Mesenchymal stem cell (in vitro differentiated cells and primary cell): ENCODE data around the gene SVOP.
"Not testable (repeated sequence)": the region's sequence is repeated elsewhere in the genome, so short reads cannot be mapped to it uniquely, and the experiment has no call there.

Experiments
- DNase-seq: peaks from one replicate; pipeline ENCODE4 v3.0.0-alpha.2; 2013
- H2AFZ ChIP-seq: one replicate; pipeline ENCODE4 v1.6.1; 2013; ENCODE audit warnings: low read depth, mild to moderate bottlenecking, control low read depth, inconsistent platforms, low read length, moderate library complexity
- H2AK5ac ChIP-seq: 2 replicates; pipeline ENCODE4 v1.6.1; 2013; ENCODE audit warnings: low read length, moderate library complexity, mild to moderate bottlenecking, inconsistent platforms; ENCODE audit not compliant: severe bottlenecking
- H2BK120ac ChIP-seq: one replicate; pipeline ENCODE4 v1.6.1; 2013; ENCODE audit warnings: low read depth, mild to moderate bottlenecking, inconsistent platforms, low read length, moderate library complexity
- H2BK12ac ChIP-seq, 2 experiments: one replicate each; pipeline ENCODE4 v1.6.1; 2013; ENCODE audit warnings: inconsistent platforms in 2 of 2, low read length in 2 of 2, mild to moderate bottlenecking in 2 of 2, moderate library complexity in 2 of 2, control low read depth in 1 of 2
- H2BK15ac ChIP-seq: one replicate; pipeline ENCODE4 v1.6.1; 2013; ENCODE audit warnings: mild to moderate bottlenecking, low read depth, inconsistent platforms; ENCODE audit not compliant: poor library complexity, severe bottlenecking
- H2BK5ac ChIP-seq: 2 replicates; pipeline ENCODE4 v1.6.1; 2013; ENCODE audit warnings: low read depth, mild to moderate bottlenecking, low read length, control low read depth, inconsistent platforms; ENCODE audit not compliant: poor library complexity, severe bottlenecking
- H3K14ac ChIP-seq, 2 experiments: one replicate each; pipeline ENCODE4 v1.6.1; 2013; ENCODE audit warnings: inconsistent platforms in 2 of 2, low read length in 2 of 2, control low read depth in 1 of 2, mild to moderate bottlenecking in 1 of 2, moderate library complexity in 1 of 2
- H3K18ac ChIP-seq, 2 experiments: one replicate each; pipeline ENCODE4 v1.6.1; 2013; ENCODE audit warnings: inconsistent platforms in 2 of 2, low read length in 2 of 2, control low read depth in 1 of 2, low read depth in 1 of 2, mild to moderate bottlenecking in 1 of 2
- H3K23ac ChIP-seq, 2 experiments: one replicate each; pipeline ENCODE4 v1.6.1; 2013; ENCODE audit warnings: inconsistent platforms in 2 of 2, low read length in 2 of 2, mild to moderate bottlenecking in 2 of 2, moderate library complexity in 2 of 2, control low read depth in 1 of 2
- H3K27ac ChIP-seq: 2 replicates; pipeline ENCODE4 v1.5.1; 2013; ENCODE audit warnings: mild to moderate bottlenecking, moderate library complexity, low read length, control low read depth, inconsistent platforms; ENCODE audit not compliant: poor library complexity, severe bottlenecking
- H3K27me3 ChIP-seq, 2 experiments: 2 replicates each; pipeline versions ENCODE4 v1.6.1 to v1.7.0; 2013; ENCODE audit warnings: low read length in 2 of 2, mild to moderate bottlenecking in 2 of 2, moderate library complexity in 2 of 2, control low read depth in 1 of 2, inconsistent platforms in 1 of 2; ENCODE audit not compliant: control insufficient read depth in 1 of 2, insufficient read depth in 1 of 2
- H3K36me3 ChIP-seq, 2 experiments: 2 replicates each; pipeline versions ENCODE4 v1.6.1 to v1.7.0; 2013; ENCODE audit warnings: low read length in 2 of 2, control low read depth in 1 of 2, inconsistent platforms in 1 of 2, low read depth in 1 of 2, mild to moderate bottlenecking in 1 of 2; ENCODE audit not compliant: insufficient read depth in 2 of 2, control insufficient read depth in 1 of 2
- H3K4ac ChIP-seq, 2 experiments: one replicate each; pipeline ENCODE4 v1.6.1; 2013; ENCODE audit warnings: inconsistent platforms in 2 of 2, low read length in 2 of 2, mild to moderate bottlenecking in 2 of 2, moderate library complexity in 2 of 2, control low read depth in 1 of 2, low read depth in 1 of 2
- H3K4me1 ChIP-seq: 2 replicates; pipeline ENCODE4 v1.6.1; 2013; ENCODE audit warnings: low read depth, low read length, control low read depth; ENCODE audit not compliant: control insufficient read depth, insufficient read depth
- H3K4me2 ChIP-seq: 2 replicates; pipeline ENCODE4 v1.6.1; 2013; ENCODE audit warnings: low read length, mild to moderate bottlenecking, inconsistent platforms; ENCODE audit not compliant: poor library complexity, severe bottlenecking
- H3K4me3 ChIP-seq, 2 experiments: 2 replicates each; pipeline versions ENCODE4 v1.5.1 to v1.7.0; 2013; ENCODE audit warnings: low read length in 2 of 2, mild to moderate bottlenecking in 2 of 2, control low read depth in 1 of 2, low read depth in 1 of 2; ENCODE audit not compliant: insufficient read depth in 1 of 2
- H3K79me1 ChIP-seq: replicated peaks from 2 replicates; pipeline ENCODE4 v1.6.1; 2013; ENCODE audit warnings: mild to moderate bottlenecking, control low read depth, low read length, inconsistent platforms; ENCODE audit not compliant: poor library complexity, severe bottlenecking
- H3K9ac ChIP-seq: 2 replicates; pipeline ENCODE4 v1.7.0; 2013; ENCODE audit warnings: mild to moderate bottlenecking, low read length, moderate library complexity
- H3K9me3 ChIP-seq: 2 replicates; pipeline ENCODE4 v1.7.0; 2013; ENCODE audit warnings: mild to moderate bottlenecking, low read length; ENCODE audit not compliant: control insufficient read depth
- H4K8ac ChIP-seq: one replicate; pipeline ENCODE4 v1.6.1; 2013; ENCODE audit warnings: inconsistent platforms, mild to moderate bottlenecking, low read length, moderate library complexity
- H4K91ac ChIP-seq: one replicate; pipeline ENCODE4 v1.6.1; 2013; ENCODE audit warnings: mild to moderate bottlenecking, low read length, inconsistent platforms
- WGBS: methylation state at CpG from one replicate; pipeline ENCODE4 v1.1.7; 2013; ENCODE audit warnings: mixed read lengths; 5-methylcytosine and 5-hydroxymethylcytosine counted together

SVOP gene

DNA sequence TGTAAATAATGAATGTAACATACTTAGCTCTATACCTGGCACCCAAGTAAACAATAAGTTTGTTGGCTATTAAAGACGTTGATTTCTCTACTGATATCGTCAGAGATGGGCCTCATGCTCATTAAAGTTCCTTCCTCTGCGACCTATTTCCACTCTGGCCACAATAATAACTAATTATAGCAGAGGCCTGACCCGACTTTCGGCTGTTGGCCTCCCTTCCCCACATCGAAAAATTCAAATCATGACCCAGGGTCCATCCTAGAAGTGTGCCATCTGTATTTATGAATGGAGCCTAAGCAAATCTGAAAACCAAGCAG lies 31.2 kb upstream of the SVOP start:
- H2BK12ac ChIP-seq, result no peak overlapping the region
- H4K8ac ChIP-seq, result peak overlapping the region; percentile 85
- no peak overlapping the region for H3K23ac ChIP-seq
- peak overlapping the region; percentile 44 for H2BK5ac ChIP-seq
- H2BK120ac ChIP-seq, result no peak overlapping the region
- WGBS, result 36% methylated on average over 6 of the region's 6 CpGs
- peak overlapping the region in 1 of 2 experiments; percentile 49 for H3K18ac ChIP-seq
- peak overlapping the region; percentile 96 for H3K9ac ChIP-seq
- H2BK15ac ChIP-seq, result no peak overlapping the region
- peak overlapping the region; percentile 75 for H3K4me2 ChIP-seq
- H3K9me3 ChIP-seq, result no peaks in the 10 kb centered on the region
- DNase-seq, result no peak
- H2AK5ac ChIP-seq, result no peak overlapping the region
- peaks cover 20% of the 10 kb centered on the region for H3K79me1 ChIP-seq
- H4K91ac ChIP-seq, result no peak overlapping the region
- peaks cover 6% of the 10 kb centered on the region for H3K4me1 ChIP-seq
- H3K27ac ChIP-seq, result no peak overlapping the region
- peak overlapping the region; percentile 74 for H2AFZ ChIP-seq
- no peaks in the 10 kb centered on the region for H3K36me3 ChIP-seq
- peak overlapping the region in 1 of 2 experiments; percentile 84 for H3K4ac ChIP-seq
- H3K4me3 ChIP-seq, result peak overlapping the region; percentile 32 to 99
- no peak overlapping the region for H3K14ac ChIP-seq
- no peaks in the 10 kb centered on the region for H3K27me3 ChIP-seq

DNA sequence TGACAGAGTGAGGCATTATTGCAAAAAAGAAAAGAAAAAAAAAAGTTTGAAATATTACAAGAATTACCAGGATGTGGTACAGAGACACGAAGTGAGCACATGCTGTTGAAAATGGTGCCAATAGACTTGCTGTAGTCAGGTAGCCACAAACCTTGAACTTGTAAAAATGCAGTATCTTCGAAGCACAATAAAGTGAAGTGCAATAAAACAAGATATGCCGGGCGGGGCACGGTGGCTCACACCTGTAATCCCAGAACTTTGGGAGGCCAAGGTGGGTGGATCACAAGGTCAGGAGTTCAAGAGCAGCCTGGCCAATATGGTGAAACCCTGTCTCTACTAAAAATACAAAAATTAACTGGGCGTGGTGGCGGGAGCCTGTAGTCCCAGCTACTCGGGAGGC lies 28.9 kb upstream of the SVOP start:
- not testable (repeated sequence) for H3K27me3 ChIP-seq, H3K9ac ChIP-seq, H2BK5ac ChIP-seq, H3K36me3 ChIP-seq, H2BK15ac ChIP-seq, H2BK120ac ChIP-seq, H3K4me1 ChIP-seq, H3K4ac ChIP-seq, H4K91ac ChIP-seq, H3K9me3 ChIP-seq, H2BK12ac ChIP-seq, H3K18ac ChIP-seq, H3K27ac ChIP-seq, H2AK5ac ChIP-seq, H2AFZ ChIP-seq, H3K23ac ChIP-seq, H4K8ac ChIP-seq, H3K14ac ChIP-seq, DNase-seq, H3K4me2 ChIP-seq, H3K4me3 ChIP-seq
- WGBS, result 86% methylated on average over 8 of the region's 8 CpGs
- peaks cover 13% of the 10 kb centered on the region for H3K79me1 ChIP-seq

DNA sequence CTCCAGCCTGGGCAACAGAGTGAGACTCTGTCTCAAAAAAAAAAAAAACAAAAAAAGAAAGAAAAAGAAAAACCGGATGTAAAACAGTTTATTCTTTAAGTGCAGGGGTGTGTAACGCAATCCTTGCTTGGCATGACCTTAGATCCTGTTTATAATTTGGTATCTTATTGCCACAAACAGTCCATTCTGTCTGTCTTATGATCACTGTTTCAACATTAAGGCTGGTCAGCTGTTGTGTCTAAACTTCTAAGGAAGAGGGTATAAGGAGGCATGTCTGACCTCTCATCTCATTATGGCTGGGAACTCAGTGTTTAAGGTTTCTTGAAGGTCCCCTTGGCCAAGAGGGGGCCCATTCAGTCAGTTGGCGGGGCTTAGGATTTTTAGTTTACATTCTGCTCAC lies 27.8 kb upstream of the SVOP start:
- H4K91ac ChIP-seq, H4K8ac ChIP-seq, H2AK5ac ChIP-seq, H3K4me3 ChIP-seq, H2AFZ ChIP-seq, H3K4me2 ChIP-seq, H3K27me3 ChIP-seq, DNase-seq, H3K23ac ChIP-seq, H3K9me3 ChIP-seq, H2BK15ac ChIP-seq, H3K4ac ChIP-seq, H2BK12ac ChIP-seq, H3K18ac ChIP-seq, H3K9ac ChIP-seq, H3K4me1 ChIP-seq, H2BK120ac ChIP-seq, H3K36me3 ChIP-seq, H3K27ac ChIP-seq, H3K14ac ChIP-seq, H2BK5ac ChIP-seq: not testable (repeated sequence)
- 88% methylated on average over 1 of the region's 3 CpGs for WGBS
- peaks cover 11% of the 10 kb centered on the region for H3K79me1 ChIP-seq

GRCh38 chr12:109047081-109047805 lies 26.4 kb upstream of the SVOP start:
- no peak overlapping the region for H2BK5ac ChIP-seq
- no peak overlapping the region for H3K14ac ChIP-seq
- H3K4me1 ChIP-seq, result no peaks in the 10 kb centered on the region
- H4K91ac ChIP-seq, result no peak overlapping the region
- H3K36me3 ChIP-seq, result no peaks in the 10 kb centered on the region
- peaks cover 1% of the 10 kb centered on the region for H3K79me1 ChIP-seq
- no peak overlapping the region for H3K18ac ChIP-seq
- no peak overlapping the region for H2AFZ ChIP-seq
- H3K27ac ChIP-seq, result no peak overlapping the region
- H3K4ac ChIP-seq, result no peak overlapping the region
- no peak overlapping the region for H2BK12ac ChIP-seq
- H2BK120ac ChIP-seq, result no peak overlapping the region
- H3K9me3 ChIP-seq, result no peaks in the 10 kb centered on the region
- peak; percentile 24 for DNase-seq
- WGBS, result 71% methylated on average over 6 of the region's 8 CpGs
- no peak overlapping the region for H3K9ac ChIP-seq
- no peak overlapping the region for H3K23ac ChIP-seq
- no peak overlapping the region for H3K4me2 ChIP-seq
- no peak overlapping the region for H3K4me3 ChIP-seq
- H2AK5ac ChIP-seq, result no peak overlapping the region
- H2BK15ac ChIP-seq, result no peak overlapping the region
- H4K8ac ChIP-seq, result no peak overlapping the region
- H3K27me3 ChIP-seq, result peaks cover 0 to 14% of the 10 kb centered on the region in 2 experiments
